HEK293 (cell line): ENCODE measurements around the gene CTXND2.
A peak's percentile ranks its signal among the peaks of the same experiment; 100 is the strongest.

ENCODE experiments used
- CTCF ChIA-PET: fragments of 350-600 bp; formaldehyde crosslinking; extraction: SDS; loops from one replicate; lab custom pipeline; 2021; ENCODE audit warnings: antibody characterized with exemption; lab: Yijun Ruan, JAX
- POLR2A ChIA-PET: fragments of 300-600 bp; formaldehyde crosslinking; extraction: SDS; loops from one replicate; lab custom pipeline; 2020; ENCODE audit warnings: antibody characterized with exemption, inconsistent platforms; lab: Yijun Ruan, JAX
- H3K27ac ChIP-seq: fragments of 200-500 bp; sonication (Bioruptor generic); 2 replicates; pipeline ENCODE4 v1.5.1; 2014; ENCODE audit warnings: low read depth, low read length, control low read depth, inconsistent platforms; ENCODE audit errors: extremely low read depth
- H3K36me3 ChIP-seq, 2 experiments: fragments of 200-500 bp in 1 of 2; sonication (Bioruptor generic) in 1 of 2; 1 replicate in 1 of 2; 2 replicates in 1 of 2; pipeline ENCODE4 v1.5.1; 2014 to 2017; ENCODE audit warnings: inconsistent platforms in 2 of 2, low read length in 2 of 2; ENCODE audit not compliant: control insufficient read depth in 2 of 2, insufficient read depth in 1 of 2
- H3K4me1 ChIP-seq: fragments of 200-500 bp; sonication (Bioruptor generic); 2 replicates; pipeline ENCODE4 v1.5.1; 2014; ENCODE audit warnings: mild to moderate bottlenecking, low read length, inconsistent platforms; ENCODE audit not compliant: control insufficient read depth, insufficient read depth
- H3K4me3 ChIP-seq: 2 replicates; pipeline ENCODE4 v1.5.1; 2011; ENCODE audit warnings: low read depth, mild to moderate bottlenecking, control low read depth, low read length, moderate library complexity
- H3K9me3 ChIP-seq: fragments of 200-500 bp; sonication (Bioruptor generic); 2 replicates; pipeline ENCODE4 v1.5.1; 2014; ENCODE audit warnings: low read depth, low read length, inconsistent platforms; ENCODE audit not compliant: control insufficient read depth, insufficient read depth
- ATF2 ChIP-seq: fragments of 450-650 bp; formaldehyde crosslinking; IDR thresholded peaks from 2 replicates; pipeline ENCODE4 v1.5.1; 2016; ENCODE audit warnings: missing biosample characterization, missing genetic modification characterization, low read depth
- KLF17 ChIP-seq: fragments of 450-650 bp; formaldehyde crosslinking; IDR thresholded peaks from 2 replicates; pipeline ENCODE4 v1.5.1; 2016; ENCODE audit warnings: missing biosample characterization, missing genetic modification characterization
- MZF1 ChIP-seq: fragments of 450-650 bp; formaldehyde crosslinking; IDR thresholded peaks from 2 replicates; pipeline ENCODE4 v1.5.1; 2017; ENCODE audit warnings: missing biosample characterization, missing genetic modification characterization, borderline replicate concordance
- PRDM10 ChIP-seq: fragments of 450-650 bp; formaldehyde crosslinking; IDR thresholded peaks from 2 replicates; pipeline ENCODE4 v1.5.1; 2016; ENCODE audit warnings: missing biosample characterization, missing genetic modification characterization
- REPIN1 ChIP-seq: fragments of 450-650 bp; formaldehyde crosslinking; IDR thresholded peaks from 2 replicates; pipeline ENCODE4 v1.5.1; 2017; ENCODE audit warnings: missing biosample characterization, missing genetic modification characterization, low read depth
- SP2 ChIP-seq: fragments of 450-650 bp; formaldehyde crosslinking; IDR thresholded peaks from 2 replicates; pipeline ENCODE4 v1.5.1; 2016; ENCODE audit warnings: missing biosample characterization, missing genetic modification characterization
- SP7 ChIP-seq: fragments of 450-650 bp; formaldehyde crosslinking; IDR thresholded peaks from 2 replicates; pipeline ENCODE4 v1.5.1; 2016; ENCODE audit warnings: missing biosample characterization, missing genetic modification characterization
- ZBTB11 ChIP-seq: fragments of 450-650 bp; formaldehyde crosslinking; conservative IDR thresholded peaks from 2 replicates; pipeline ENCODE4 v1.5.1; 2016; ENCODE audit warnings: low read depth, missing biosample characterization, missing genetic modification characterization
- ZEB2 ChIP-seq: fragments of 450-650 bp; formaldehyde crosslinking; IDR thresholded peaks from 2 replicates; pipeline ENCODE4 v1.5.1; 2016; ENCODE audit warnings: missing biosample characterization, missing genetic modification characterization
- ZNF10 ChIP-seq: fragments of 450-650 bp; formaldehyde crosslinking; IDR thresholded peaks from 2 replicates; pipeline ENCODE4 v1.5.1; 2017; ENCODE audit warnings: missing biosample characterization, missing genetic modification characterization
- ZNF112 ChIP-seq: fragments of 450-650 bp; formaldehyde crosslinking; IDR thresholded peaks from 2 replicates; pipeline ENCODE4 v1.5.0; 2017; ENCODE audit warnings: missing biosample characterization, missing genetic modification characterization
- ZNF146 ChIP-seq: fragments of 450-650 bp; formaldehyde crosslinking; IDR thresholded peaks from 2 replicates; pipeline ENCODE4 v1.5.1; 2016; ENCODE audit warnings: missing biosample characterization, missing genetic modification characterization
- ZNF16 ChIP-seq: fragments of 450-650 bp; formaldehyde crosslinking; IDR thresholded peaks from 2 replicates; pipeline ENCODE4 v1.5.1; 2016; ENCODE audit warnings: low read depth, missing biosample characterization, missing genetic modification characterization
- ZNF169 ChIP-seq: fragments of 450-650 bp; formaldehyde crosslinking; IDR thresholded peaks from 2 replicates; pipeline ENCODE4 v1.5.1; 2016; ENCODE audit warnings: missing biosample characterization, missing genetic modification characterization
- ZNF175 ChIP-seq: fragments of 450-650 bp; formaldehyde crosslinking; IDR thresholded peaks from 2 replicates; pipeline ENCODE4 v1.5.1; 2016; ENCODE audit warnings: missing biosample characterization, missing genetic modification characterization
- ZNF184 ChIP-seq: fragments of 450-650 bp; IDR thresholded peaks from 2 replicates; pipeline ENCODE4 v1.5.1; 2018; ENCODE audit warnings: missing biosample characterization, mild to moderate bottlenecking, missing genetic modification characterization
- ZNF423 ChIP-seq: fragments of 450-650 bp; formaldehyde crosslinking; IDR thresholded peaks from 2 replicates; pipeline ENCODE4 v1.5.1; 2016; ENCODE audit warnings: missing biosample characterization, missing genetic modification characterization
- ZNF426 ChIP-seq: fragments of 450-650 bp; formaldehyde crosslinking; IDR thresholded peaks from 2 replicates; pipeline ENCODE4 v1.5.1; 2017; ENCODE audit warnings: missing biosample characterization, missing genetic modification characterization, mild to moderate bottlenecking, inconsistent platforms, moderate library complexity
- ZNF433 ChIP-seq: fragments of 450-650 bp; formaldehyde crosslinking; IDR thresholded peaks from 2 replicates; pipeline ENCODE4 v1.5.1; 2016; ENCODE audit warnings: missing biosample characterization, missing genetic modification characterization, low read depth
- ZNF548 ChIP-seq: fragments of 450-650 bp; formaldehyde crosslinking; IDR thresholded peaks from 2 replicates; pipeline ENCODE4 v1.5.1; 2016; ENCODE audit warnings: missing biosample characterization, missing genetic modification characterization
- ZNF639 ChIP-seq: fragments of 450-650 bp; formaldehyde crosslinking; IDR thresholded peaks from 2 replicates; pipeline ENCODE4 v1.5.1; 2016; ENCODE audit warnings: missing biosample characterization, missing genetic modification characterization
- ZNF660 ChIP-seq: fragments of 450-650 bp; IDR thresholded peaks from 2 replicates; pipeline ENCODE4 v1.5.1; 2018; ENCODE audit warnings: missing biosample characterization, mild to moderate bottlenecking, missing genetic modification characterization
- ZNF692 ChIP-seq: fragments of 450-650 bp; formaldehyde crosslinking; IDR thresholded peaks from 2 replicates; pipeline ENCODE4 v1.5.1; 2016; ENCODE audit warnings: missing biosample characterization, missing genetic modification characterization
- ZSCAN23 ChIP-seq: fragments of 450-650 bp; formaldehyde crosslinking; IDR thresholded peaks from 2 replicates; pipeline ENCODE4 v1.5.1; 2016; ENCODE audit warnings: missing biosample characterization, missing genetic modification characterization

The CTXND2 gene

GRCh38 chr1:150917387-150917786 is 30.5 kb downstream of the CTXND2 start:
- Histone ChIP-seq H3K4me3 (no peak overlapping the region), H3K9me3 (no peaks in the 10 kb centered on the region), H3K27ac (no peak overlapping the region), H3K4me1 (no peaks in the 10 kb centered on the region), H3K36me3 (no peaks in the 10 kb centered on the region)
- ChIA-PET CTCF (no interaction called here), POLR2A (no interaction called here)
- TF ChIP-seq SP2, result no peak
- TF ChIP-seq ZNF423 (tag by site-specific recombination), result no peak
- TF ChIP-seq KLF17 (tag by site-specific recombination), result no peak
- no peak for TF ChIP-seq ZNF639 (tag by site-specific recombination)
- no peak for TF ChIP-seq ZNF692 (tag by site-specific recombination)
- no peak for TF ChIP-seq REPIN1 (tag by site-specific recombination)
- no peak for TF ChIP-seq ZNF16 (tag by site-specific recombination)
- TF ChIP-seq ATF2 (tag by site-specific recombination), result no peak
- TF ChIP-seq ZBTB11 (tag by site-specific recombination), result no peak
- no peak for TF ChIP-seq ZNF433
- TF ChIP-seq ZNF112 (tag by site-specific recombination), result no peak
- no peak for TF ChIP-seq ZEB2 (tag by site-specific recombination)
- no peak for TF ChIP-seq ZNF175 (tag by site-specific recombination)
- no peak for TF ChIP-seq ZNF169 (tag by site-specific recombination)
- TF ChIP-seq ZNF548 (tag by site-specific recombination), result no peak
- no peak for TF ChIP-seq ZNF146
- no peak for TF ChIP-seq MZF1 (tag by site-specific recombination)
- TF ChIP-seq ZSCAN23, result no peak

- Histone ChIP-seq H3K4me3 (no peak overlapping the region), H3K36me3 (peaks cover 0 to 2% of the 10 kb centered on the region in 2 experiments; a peak in 1 of 3 replicates), H3K9me3 (no peaks in the 10 kb centered on the region), H3K27ac (no peak overlapping the region), H3K4me1 (no peaks in the 10 kb centered on the region)
- ChIA-PET POLR2A (no interaction called here), CTCF (interaction anchor here (0.6 to 2.4 kb wide), 33 partner anchors 9 to 459 kb away, joined by 3 to 26 read pairs (median 4); partner anchors contain the start of gene CTXND2)
- TF ChIP-seq ZNF660, result peak; percentile 79
- peak; percentile 57 for TF ChIP-seq SP7 (tag by site-specific recombination)
- 0 out of 2 replicates have a peak, but pooled peaks have one; percentile 18 for TF ChIP-seq ZNF184 (tag by site-specific recombination)
- TF ChIP-seq ZNF10 (tag by site-specific recombination), result peak; percentile 33
- TF ChIP-seq PRDM10, result 0 out of 2 replicates have a peak, but pooled peaks have one; percentile 6
- no peak for TF ChIP-seq ZNF426
Observed at GRCh38 chr1:150922519-150922975, 35.6 kb downstream of the CTXND2 start.
